Stimulated activated CD4-positive, alpha-beta T cell treated with anti-CD3 and anti-CD28 coated beads, Interleukin-12 subunit alpha, Interleukin-12 subunit beta, amount 100 ng/mL, for 4 hours (primary cell): ENCODE results near the gene ZNF274.
"Not testable (repeated sequence)": the region's sequence is repeated elsewhere in the genome, so short reads cannot be mapped to it uniquely, and the experiment has no call there.

ENCODE experiments used
- DNase-seq: peaks from one replicate; pipeline ENCODE4 v3.0.0-alpha.2; 2020

Gene ZNF274

GRCh38 chr19:58182989-58183816 is at the start of gene ZNF274:
Gene ZNF274 (plus strand): TSS chr19:58183061. CDS start chr19:58183966, 905 bp downstream.
- peak; percentile 94 for DNase-seq

GRCh38 chr19:58134244-58134643 is 48.6 kb upstream of the ZNF274 start:
- no peak for DNase-seq

- DNase-seq, result no peak
Observed at GRCh38 chr19:58145849-58146248, 37.0 kb upstream of the ZNF274 start.

GRCh38 chr19:58147475-58147874 is 35.4 kb upstream of the ZNF274 start:
- not testable (repeated sequence) for DNase-seq

- DNase-seq, result peak; percentile 95
Observed at GRCh38 chr19:58150328-58150921, 32.4 kb upstream of the ZNF274 start, which contains the start of gene ZNF329. Gene ZNF329 (minus strand): TSS chr19:58150789. CDS start chr19:58129503, 21,286 bp downstream.

- DNase-seq, result no peak
Observed at GRCh38 chr19:58153386-58153785, 29.5 kb upstream of the ZNF274 start.

GRCh38 chr19:58154287-58154678 is 28.6 kb upstream of the ZNF274 start:
- no peak for DNase-seq

GRCh38 chr19:58154679-58155648 is 27.9 kb upstream of the ZNF274 start:
- peak; percentile 99 for DNase-seq

- DNase-seq, result no peak
Observed at GRCh38 chr19:58157045-58157728, 25.7 kb upstream of the ZNF274 start.

- DNase-seq, result no peak
Observed at GRCh38 chr19:58166268-58166667, 16.6 kb upstream of the ZNF274 start.

- DNase-seq, result no peak
Observed at GRCh38 chr19:58166708-58167280, 16.1 kb upstream of the ZNF274 start.

- no peak for DNase-seq
Observed at GRCh38 chr19:58170860-58171259, 12.0 kb upstream of the ZNF274 start.

- DNase-seq, result peak; percentile 57
Observed at GRCh38 chr19:58181902-58182576, 822 bp upstream of the ZNF274 start.

- peak; percentile 77 for DNase-seq
Observed at GRCh38 chr19:58182577-58182988, 278 bp upstream of the ZNF274 start.

- DNase-seq, result no peak
Observed at GRCh38 chr19:58183817-58184215, 955 bp downstream of the ZNF274 start.

GRCh38 chr19:58196901-58197616 is 14.2 kb downstream of the ZNF274 start:
- no peak for DNase-seq

GRCh38 chr19:58203814-58204475 is 21.1 kb downstream of the ZNF274 start:
- no peak for DNase-seq

- DNase-seq, result no peak
Observed at GRCh38 chr19:58204566-58204965, 21.7 kb downstream of the ZNF274 start.

GRCh38 chr19:58209577-58209976 is 26.7 kb downstream of the ZNF274 start:
- no peak for DNase-seq
